B cell (primary cell): ENCODE data around the gene RPL35. TPM values are rescaled to one million over a fixed set of nuclear protein-coding genes. Genes with fewer than 3 reads are reported as not detected.

Experiments used
- ATAC-seq: fragments of 200-7000 bp; cut with Tn5 transposase; one replicate; pipeline ENCODE4 v1.10.0; 2021; ENCODE audit warnings: low read depth, mild to moderate bottlenecking, moderate number of reproducible peaks, moderate library complexity
- CTCF ChIA-PET: fragments of 350-600 bp; sonication (Branson Sonifier 250); formaldehyde crosslinking; loops from one replicate; lab custom pipeline; 2021; ENCODE audit warnings: antibody characterized with exemption, inconsistent platforms; lab: Charles Lee
- POLR2A ChIA-PET: fragments of 350-600 bp; sonication (Branson Sonifier 250); formaldehyde crosslinking; loops from one replicate; lab custom pipeline; 2021; ENCODE audit warnings: antibody characterized with exemption; lab: Charles Lee
- DNase-seq: peaks from one replicate; pipeline ENCODE4 v3.0.0; 2013
- H2AFZ ChIP-seq: 2 replicates; pipeline ENCODE4 v1.6.1; 2012; ENCODE audit warnings: mild to moderate bottlenecking, low read depth, low read length; ENCODE audit not compliant: insufficient read depth, poor library complexity, severe bottlenecking
- H3K27ac ChIP-seq, 2 donors: 1 replicate in 1 of 2; 2 replicates in 1 of 2; pipeline ENCODE4 v1.5.1; 2012 to 2013; ENCODE audit warnings: low read length in 2 of 2, mild to moderate bottlenecking in 2 of 2, moderate library complexity in 1 of 2
- H3K27me3 ChIP-seq, 4 experiments: fragments of 200-600 bp in 1 of 4; sonication (generic) in 1 of 4; replicated peaks in 1 of 4; 1 replicate in 2 of 4; 2 replicates in 2 of 4; pipeline versions ENCODE4 v1.6.1 to v1.7.0; 2013 to 2016; ENCODE audit warnings: low read length in 3 of 4, mild to moderate bottlenecking in 2 of 4, mixed read lengths in 1 of 4, moderate library complexity in 1 of 4; ENCODE audit not compliant: insufficient read depth in 4 of 4, control insufficient read depth in 3 of 4; ENCODE audit errors: control extremely low read depth in 1 of 4
- H3K36me3 ChIP-seq, 2 experiments: replicated peaks in 1 of 2; 1 replicate in 1 of 2; 2 replicates in 1 of 2; pipeline versions ENCODE4 v1.6.1 to v1.7.1; 2013; ENCODE audit warnings: low read length in 1 of 2; ENCODE audit not compliant: insufficient read depth in 2 of 2, control insufficient read depth in 1 of 2; ENCODE audit errors: control extremely low read depth in 1 of 2, extremely low read depth in 1 of 2
- H3K4me1 ChIP-seq, 2 donors: fragments of 200-600 bp in 1 of 2; sonication (generic) in 1 of 2; 1 replicate in 1 of 2; 2 replicates in 1 of 2; pipeline versions ENCODE4 v1.5.1 to v1.6.1; 2013 to 2017; ENCODE audit warnings: low read length in 2 of 2; ENCODE audit not compliant: control insufficient read depth in 2 of 2, insufficient read depth in 2 of 2
- H3K4me2 ChIP-seq: replicated peaks from 2 replicates; pipeline ENCODE3; 2012; ENCODE audit warnings: mild to moderate bottlenecking, low read depth, low read length; ENCODE audit not compliant: poor library complexity, severe bottlenecking
- H3K4me3 ChIP-seq, 5 experiments: fragments of 200-600 bp in 1 of 5; sonication (generic) in 1 of 5; 1 replicate in 3 of 5; 2 replicates in 2 of 5; pipeline versions ENCODE4 v1.5.1 to v1.7.0; 2011 to 2016; ENCODE audit warnings: low read length in 4 of 5, mild to moderate bottlenecking in 4 of 5, low read depth in 2 of 5, control low read depth in 1 of 5, moderate library complexity in 1 of 5; ENCODE audit not compliant: insufficient read depth in 1 of 5; ENCODE audit errors: control extremely low read depth in 1 of 5, extremely low read depth in 1 of 5
- H3K79me2 ChIP-seq: fragments of 200-600 bp; sonication (generic); one replicate; pipeline ENCODE4 v1.6.0; 2016; ENCODE audit warnings: low read length; ENCODE audit not compliant: control insufficient read depth, insufficient read depth
- H3K9ac ChIP-seq: fragments of 200-600 bp; sonication (generic); 2 replicates; pipeline ENCODE4 v1.6.1; 2017; ENCODE audit warnings: mild to moderate bottlenecking, low read length, moderate library complexity
- H3K9me3 ChIP-seq, 3 donors: one replicate each; pipeline versions ENCODE4 v1.6.1 to v1.7.1; 2013; ENCODE audit warnings: low read length in 2 of 3; ENCODE audit not compliant: control insufficient read depth in 2 of 3, insufficient read depth in 1 of 3; ENCODE audit errors: control extremely low read depth in 1 of 3
- H4K20me1 ChIP-seq: 2 replicates; pipeline ENCODE4 v1.6.0; 2012; ENCODE audit warnings: mild to moderate bottlenecking, low read length; ENCODE audit not compliant: insufficient read depth, control insufficient read depth, poor library complexity, severe bottlenecking
- H3K27ac Mint-ChIP-seq: one replicate; pipeline ENCODE4 v1.8.0; 2021; ENCODE audit warnings: mixed read lengths
- H3K27me3 Mint-ChIP-seq: one replicate; pipeline ENCODE4 v1.8.0; 2021; ENCODE audit warnings: mixed read lengths
- H3K4me1 Mint-ChIP-seq: one replicate; pipeline ENCODE4 v1.8.0; 2021; ENCODE audit warnings: mixed read lengths
- H3K4me3 Mint-ChIP-seq: one replicate; pipeline ENCODE4 v1.8.0; 2021; ENCODE audit warnings: mixed read lengths
- H3K9me3 Mint-ChIP-seq: one replicate; pipeline ENCODE4 v1.8.0; 2022; ENCODE audit warnings: mixed read lengths; ENCODE audit not compliant: insufficient read depth
- CTCF ChIP-seq: fragments of 200-600 bp; IDR thresholded peaks from one replicate; pipeline ENCODE4 v1.8.0; 2022; ENCODE audit warnings: antibody characterized with exemption, mild to moderate bottlenecking
- EZH2 ChIP-seq: IDR thresholded peaks from 2 replicates; pipeline ENCODE4 v1.6.1; 2012; ENCODE audit warnings: borderline replicate concordance, low read depth, mild to moderate bottlenecking, moderate library complexity, low read length; ENCODE audit not compliant: insufficient read depth, poor library complexity, severe bottlenecking
- WGBS: methylation state at CpG from one replicate; pipeline ENCODE4 v1.1.5; 2013; ENCODE audit warnings: missing lambda C conversion rate; ENCODE audit not compliant: insufficient coverage; 5-methylcytosine and 5-hydroxymethylcytosine counted together
- intact Hi-C: fragments of 100-400 bp; cut with micrococcal nuclease; formaldehyde crosslinking; loops from one replicate; pipeline ENCODE4 v1.10.0; 2022
- polyA plus RNA-seq: library from polyadenylated mRNA; depleted of rRNA; stranded (reverse); fragments of >200 nt; gene quantifications from 2 replicates; pipeline ENCODE4 v1.2.3, GENCODE V29; 2012
- total RNA-seq, 2 donors: library from RNA; stranded (reverse); fragments of 120-200 nt in 1 of 2; gene quantifications; 1 replicate in 1 of 2; 2 replicates in 1 of 2; pipeline versions ENCODE4 v1.2.3 to v1.2.4, GENCODE V29; 2013 to 2022

The RPL35 gene
- total and polyA plus RNA-seq, 2 donors (not counting 1 experiment from before 2014, with no cell fraction given) = 1,609 to 3,858 TPM

- H3K36me3 ChIP-seq = peaks cover 0 to 67% of the 10 kb centered on the region in 2 experiments
- Mint-ChIP-seq H3K27ac (no peak overlapping the region), H3K9me3 (no peaks in the 10 kb centered on the region), H3K4me1 (no peaks in the 10 kb centered on the region), H3K4me3 (no peak overlapping the region), H3K27me3 (no peaks in the 10 kb centered on the region)
- H3K27me3 ChIP-seq = no peaks in the 10 kb centered on the region
- H2AFZ ChIP-seq = no peak overlapping the region
- H3K27ac ChIP-seq = no peak overlapping the region
- H3K4me3 ChIP-seq = no peak overlapping the region
- ATAC-seq (no peak), DNase-seq (no peak)
- no peaks in the 10 kb centered on the region for H3K79me2 ChIP-seq
- WGBS = 100% methylated on average over 2 of the region's 4 CpGs
- H3K9ac ChIP-seq = no peak overlapping the region
- H3K4me1 ChIP-seq = peaks cover 0 to 15% of the 10 kb centered on the region in 2 donors
- no peak for TF ChIP-seq EZH2
- no peak for TF ChIP-seq CTCF
- H3K9me3 ChIP-seq = no peaks in the 10 kb centered on the region
- POLR2A ChIA-PET = no interaction called here
- H4K20me1 ChIP-seq = no peaks in the 10 kb centered on the region
- H3K4me2 ChIP-seq = no peak overlapping the region
- CTCF ChIA-PET = no interaction called here
- intact Hi-C loops = no loop called here
These were observed 22.6 kb upstream of the RPL35 start for GRCh38 chr9:124884376-124884775.

GRCh38 chr9:124882231-124882630 is 20.5 kb upstream of the RPL35 start:
- Histone ChIP-seq H2AFZ (no peak overlapping the region), H3K4me2 (no peak overlapping the region), H3K4me3 (no peak overlapping the region), H3K79me2 (no peaks in the 10 kb centered on the region), H3K4me1 (peaks cover 0 to 15% of the 10 kb centered on the region in 2 donors), H3K27ac (no peak overlapping the region), H3K36me3 (peaks cover 0 to 72% of the 10 kb centered on the region in 2 experiments), H4K20me1 (peaks cover 1% of the 10 kb centered on the region), H3K9me3 (no peaks in the 10 kb centered on the region), H3K9ac (no peak overlapping the region), H3K27me3 (no peaks in the 10 kb centered on the region)
- POLR2A ChIA-PET = no interaction called here
- WGBS = 89% methylated on average over 13 of the region's 13 CpGs
- H3K9me3 Mint-ChIP-seq = no peaks in the 10 kb centered on the region
- H3K4me1 Mint-ChIP-seq = no peaks in the 10 kb centered on the region
- ATAC-seq = no peak
- H3K27ac Mint-ChIP-seq = peak overlapping the region; percentile 10
- CTCF ChIA-PET = interaction anchor here (0.6 to 1.7 kb wide), 3 partner anchors 12 to 1934 kb away, joined by 3 to 5 read pairs (median 4); no protein-coding TSS in a partner anchor
- no peaks in the 10 kb centered on the region for H3K27me3 Mint-ChIP-seq
- intact Hi-C loops = no loop called here
- H3K4me3 Mint-ChIP-seq = no peak overlapping the region
- TF ChIP-seq CTCF (no peak), EZH2 (no peak)
- DNase-seq = no peak
